Measurements from ENCODE around the gene KIAA0753. TPM values are rescaled to one million over a fixed set of nuclear protein-coding genes. Genes with fewer than 3 reads are reported as not detected.

The KIAA0753 gene
- total and polyA plus RNA-seq, 9 of the 15 experiments (the other 6 are each of a cell fraction or from before 2014, with no cell fraction given): 2.0 to 9.0 (median 6.9) TPM

GRCh38 chr17:6632530-6632929 lies 8.0 kb downstream of the KIAA0753 start:
- Histone ChIP-seq H3K27ac (ENCODE audit: extremely low read depth, low read depth, low read length) (no peak overlapping the region), H3K4me1 (replicated peaks in 1 of 2; ENCODE audit: control insufficient read depth in 2 of 2, insufficient read depth in 2 of 2, low read length in 2 of 2) (peaks cover 0 to 7% of the 10 kb centered on the region in 2 experiments; a peak in 1 of 5 replicates), H4K20me1 (replicated peaks; ENCODE audit: control insufficient read depth, insufficient read depth, low read length) (no peaks in the 10 kb centered on the region), H3K9ac (ENCODE audit: insufficient read depth in 1 of 2, low read depth in 2 of 2, low read length in 2 of 2) (no peak overlapping the region), H3K9me3 (replicated peaks; ENCODE audit: control insufficient read depth, insufficient read depth, low read depth, low read length) (no peaks in the 10 kb centered on the region), H3K4me2 (ENCODE audit: insufficient read depth, low read length) (no peak overlapping the region), H3K36me3 (ENCODE audit: control insufficient read depth, insufficient read depth, low read length) (peaks cover 53% of the 10 kb centered on the region), H3K27me3 (ENCODE audit: control insufficient read depth in 2 of 2, insufficient read depth in 2 of 2, low read length in 2 of 2) (no peaks in the 10 kb centered on the region), H3K79me2 (ENCODE audit: control insufficient read depth, insufficient read depth, low read length) (no peaks in the 10 kb centered on the region), H3K4me3 (no peak overlapping the region), H3K9me1 (ENCODE audit: control insufficient read depth, insufficient read depth, low read length) (no peaks in the 10 kb centered on the region), H2AFZ (ENCODE audit: low read depth, low read length) (no peak overlapping the region)
- BruUV-seq (replicated peaks): no TSS peak
- TF ChIP-seq TSHZ1 (CRISPR knock-in tag; IDR thresholded peaks at IDR 0.05): no peak
- TF ChIP-seq HIVEP1 (CRISPR knock-in tag; IDR thresholded peaks at IDR 0.05): no peak
- no peak for TF ChIP-seq CBX1 (IDR thresholded peaks at IDR 0.05; ENCODE audit: low read depth)
- TF ChIP-seq KLF13 (tag; IDR thresholded peaks at IDR 0.05; ENCODE audit: borderline replicate concordance, low read depth): no peak
- TF ChIP-seq ZNF431 (CRISPR knock-in tag; IDR thresholded peaks at IDR 0.05): no peak
- TF ChIP-seq POLR3G (IDR thresholded peaks at IDR 0.05; ENCODE audit: extremely low read depth, insufficient read length, insufficient replicate concordance): no peak
- no peak for TF ChIP-seq TFE3 (CRISPR knock-in tag; IDR thresholded peaks at IDR 0.05)
- no peak for TF ChIP-seq ZNF274 (IDR thresholded peaks at IDR 0.05; ENCODE audit: borderline replicate concordance, low read depth, low read length)
- no peak for TF ChIP-seq ARNT (IDR thresholded peaks at IDR 0.05)
- intact Hi-C loops (cut with micrococcal nuclease) (no loop called here), in situ Hi-C loops (cut with MboI) (no loop called here)
- ChIA-PET POLR2A (no interaction called here), CTCF (ENCODE audit: low intra/inter-chr PET ratio) (no interaction called here)
- no peak for FAIRE-seq
- no peak for DNase-seq (ENCODE audit: extremely low read depth in 1 of 4, low spot score in 3 of 4)
- ATAC-seq: no peak

Data from K562 (cell line).